Activated CD4-positive, alpha-beta T cell treated with anti-CD3 and anti-CD28 coated beads, Interleukin-10, Interleukin-2, amounts not matched to agents 100 ng/mL and 50 ng/mL, durations not matched to agents 16 hours and 8 hours (primary cell): ENCODE measurements around the gene DCLK1.

Experiments used
- DNase-seq: peaks from one replicate; pipeline ENCODE4 v3.0.0-alpha.2; 2020

Gene DCLK1

GRCh38 chr13:35732565-35732964 lies 398.6 kb downstream of the DCLK1 start:
- no peak for DNase-seq

GRCh38 chr13:35731471-35731870 lies 399.7 kb downstream of the DCLK1 start:
- no peak for DNase-seq

- no peak for DNase-seq
These were observed 401.1 kb downstream of the DCLK1 start for GRCh38 chr13:35729926-35730627.

- no peak for DNase-seq
These were observed 403.3 kb downstream of the DCLK1 start for GRCh38 chr13:35727881-35728280.

GRCh38 chr13:35724446-35724845 lies 406.7 kb downstream of the DCLK1 start:
- DNase-seq: no peak

GRCh38 chr13:35723821-35724220 lies 407.4 kb downstream of the DCLK1 start:
- DNase-seq: no peak

GRCh38 chr13:35723053-35723461 lies 408.1 kb downstream of the DCLK1 start:
- no peak for DNase-seq

- no peak for DNase-seq
These were observed 408.6 kb downstream of the DCLK1 start for GRCh38 chr13:35722458-35723052.

- DNase-seq: peak; percentile 46
These were observed 410.3 kb downstream of the DCLK1 start for GRCh38 chr13:35720690-35721554.

- no peak for DNase-seq
These were observed 410.9 kb downstream of the DCLK1 start for GRCh38 chr13:35720290-35720689.
